Mesenteric fat pad (tissue), 1 donor: ENCODE results near the gene BET1L. TPM values are rescaled to one million over a fixed set of nuclear protein-coding genes. Genes with fewer than 3 reads are reported as not detected.
"Not testable (repeated sequence)": the region's sequence is repeated elsewhere in the genome, so short reads cannot be mapped to it uniquely, and the experiment has no call there.

Experiments
- DNase-seq: peaks from one replicate; pipeline ENCODE4 v3.0.0-alpha.2; 2020; ENCODE audit warnings: low spot score
- total RNA-seq: library from RNA; stranded (reverse); fragmentation: NEBNext Ultra II Directional; extraction: Animal tissue kit (Norgen Biotek cat#: 25700); gene quantifications from one replicate; pipeline ENCODE4 v1.2.1, GENCODE V29; 2021
- donor health status: DM: yes; HTN: yes; CAD: no.

The BET1L gene
- total RNA-seq, 1 donor from 2014 or later: 53.4 TPM

GRCh38 chr11:197741-198235, 9.4 kb downstream of the BET1L start:
- peak; percentile 84 for DNase-seq

- DNase-seq: peak; percentile 85
These were observed 10.1 kb downstream of the BET1L start for GRCh38 chr11:196786-197731.

DNA sequence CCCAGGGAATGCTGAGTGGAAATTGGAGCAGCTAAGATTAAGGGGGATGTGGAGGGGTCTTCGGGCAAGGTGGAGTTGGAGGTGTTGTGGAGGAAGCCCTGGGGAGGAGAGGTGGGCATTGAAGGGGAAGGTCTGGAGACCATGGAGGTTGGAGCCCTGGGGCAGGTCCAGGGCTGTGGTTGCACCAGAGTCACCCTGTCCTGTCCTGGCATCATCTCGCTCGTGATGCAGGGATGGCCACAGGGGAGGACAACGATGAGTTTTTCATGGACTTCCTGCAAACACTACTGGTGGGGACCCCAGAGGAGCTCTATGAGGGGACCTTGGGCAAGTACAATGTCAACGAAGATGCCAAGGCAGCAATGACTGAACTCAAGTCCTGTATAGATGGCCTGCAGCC, 13.7 kb downstream of the BET1L start:
- peak; percentile 88 for DNase-seq

DNA sequence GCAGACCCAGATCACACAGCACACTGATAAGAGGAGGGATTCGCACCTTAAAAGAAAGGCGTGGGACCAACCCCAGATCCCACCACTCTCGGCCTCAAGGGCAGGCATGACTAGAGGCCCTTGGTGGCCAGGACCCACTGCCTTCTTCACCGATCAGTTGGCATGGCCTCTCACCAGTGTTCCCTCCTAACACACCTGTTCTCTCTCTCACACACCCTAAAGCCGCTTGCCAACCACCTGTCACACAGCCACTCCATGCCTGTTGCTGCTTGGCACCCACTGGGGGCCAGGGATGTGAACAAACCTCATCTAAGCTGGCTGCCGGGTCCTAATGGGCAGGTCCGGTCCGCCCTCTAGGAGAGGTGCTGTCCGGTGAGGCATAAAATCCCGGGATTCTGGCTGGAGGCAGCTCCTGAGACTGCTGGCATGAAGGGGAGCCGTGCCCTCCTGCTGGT, 14.5 kb downstream of the BET1L start, which contains the start of gene SCGB1C1:
TSS of gene SCGB1C1 (plus strand) at position 405 of the 455 bp plus-strand sequence. CDS start at position 427, 22 bp downstream.
- DNase-seq: not testable (repeated sequence)

DNA sequence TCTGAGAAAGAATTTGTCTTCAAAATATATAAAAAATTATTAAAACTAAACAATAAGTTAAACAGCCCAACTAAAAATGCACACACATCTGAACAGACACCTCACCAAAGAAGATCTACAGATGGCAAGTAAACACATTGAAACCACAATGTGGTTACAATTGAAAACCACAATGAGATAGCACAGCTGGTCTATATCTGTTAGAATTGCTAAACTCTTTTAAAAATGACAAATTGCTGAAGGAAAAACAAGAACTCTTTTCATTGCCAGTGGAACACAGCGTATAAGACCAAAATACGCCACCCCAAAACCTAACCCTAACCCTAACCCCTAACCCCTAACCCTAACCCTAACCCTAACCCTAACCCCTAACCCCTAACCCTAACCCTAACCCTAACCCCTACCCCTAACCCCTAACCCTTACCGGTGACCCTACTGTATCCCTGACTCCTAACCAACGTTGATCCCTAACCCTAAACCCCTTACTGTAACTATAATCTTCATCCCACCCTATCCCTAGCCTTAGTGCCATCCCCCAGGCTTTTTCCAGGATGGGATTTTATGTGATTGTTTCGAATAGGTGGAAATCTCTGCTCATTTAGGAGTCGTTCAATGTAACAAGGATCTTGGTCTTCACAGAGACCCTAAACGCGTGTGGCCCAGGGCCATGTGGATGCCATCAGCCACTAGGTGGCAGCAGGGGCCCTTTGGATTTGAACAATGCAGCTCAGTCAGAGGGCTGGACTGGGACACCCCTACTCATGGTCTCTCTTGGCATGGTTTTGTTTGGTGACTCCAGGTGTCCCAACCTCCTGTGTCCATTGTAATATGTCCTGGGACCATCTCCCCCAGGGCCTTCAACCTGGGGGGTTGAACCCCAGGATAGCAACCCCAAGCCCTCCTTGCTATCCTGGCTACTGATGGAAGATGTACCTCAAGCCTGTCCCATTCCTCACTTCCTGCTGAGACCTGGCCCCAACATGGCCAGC, 15.4 kb downstream of the BET1L start:
- not testable (repeated sequence) for DNase-seq

- peak; percentile 86 for DNase-seq
These were observed 16.7 kb downstream of the BET1L start for GRCh38 chr11:190546-190945.

- not testable (repeated sequence) for DNase-seq
These were observed 17.3 kb downstream of the BET1L start for GRCh38 chr11:189843-190311.

GRCh38 chr11:189200-189783, 17.9 kb downstream of the BET1L start:
- peak; percentile 65 for DNase-seq

- DNase-seq: not testable (repeated sequence)
These were observed 27.0 kb downstream of the BET1L start for GRCh38 chr11:180242-180641.

Other genes starting within 250 kb of the BET1L start
- gene SCGB1C1, start 14.3 kb downstream of the BET1L start, total RNA-seq: not detected
- gene RIC8A, start 309 bp upstream of the BET1L start, total RNA-seq: 107 TPM
- 14.1 TPM for gene SIRT3, start 28.9 kb upstream of the BET1L start, total RNA-seq
- 100 TPM for gene PSMD13, start 29.6 kb upstream of the BET1L start, total RNA-seq
- 1.8 TPM for gene NLRP6, start 71.0 kb upstream of the BET1L start, total RNA-seq
- gene PGGHG, start 81.7 kb upstream of the BET1L start, total RNA-seq: 25.2 TPM
- gene IFITM5, start 92.1 kb upstream of the BET1L start, total RNA-seq: not detected
- gene IFITM2, start 100.4 kb upstream of the BET1L start, total RNA-seq: 657 TPM
- gene IFITM1, start 106.6 kb upstream of the BET1L start, total RNA-seq: 232 TPM
- gene IFITM3, start 113.5 kb upstream of the BET1L start, total RNA-seq: 964 TPM
- gene B4GALNT4, start 162.1 kb upstream of the BET1L start, total RNA-seq: not detected
- gene PKP3, start 186.8 kb upstream of the BET1L start, total RNA-seq: 1.2 TPM
- 25.3 TPM for gene SIGIRR, start 207.6 kb upstream of the BET1L start, total RNA-seq
- 1.2 TPM for gene ANO9, start 234.6 kb upstream of the BET1L start, total RNA-seq
- 26.9 TPM for gene PTDSS2, start 242.9 kb upstream of the BET1L start, total RNA-seq